HepG2 (cell line): ENCODE results near the gene ASB3. TPM values are rescaled to one million over a fixed set of nuclear protein-coding genes. Genes with fewer than 3 reads are reported as not detected.

ENCODE experiments used
- ATF7 ChIP-seq, 2 experiments: fragments of 450-650 bp in 1 of 2; sonication (generic) in 1 of 2; formaldehyde crosslinking in 1 of 2; IDR thresholded peaks; 2 replicates each; pipeline versions ENCODE4 v1.4.0 to v1.6.1; 2016 to 2020; ENCODE audit warnings: antibody characterized with exemption in 1 of 2, mild to moderate bottlenecking in 1 of 2, missing genetic modification reagents in 1 of 2
- DBP ChIP-seq: sonication (generic); formaldehyde crosslinking; IDR thresholded peaks from 2 replicates; pipeline ENCODE4 v1.4.0; 2020; ENCODE audit warnings: missing genetic modification reagents; ENCODE audit errors: not compliant biosample characterization
- GATAD2A ChIP-seq: IDR thresholded peaks from 2 replicates; pipeline ENCODE4 v1.6.1; 2016
- IRF9 ChIP-seq: sonication (generic); formaldehyde crosslinking; IDR thresholded peaks from 2 replicates; pipeline ENCODE4 v1.8.0; 2022; ENCODE audit warnings: missing genetic modification reagents, mild to moderate bottlenecking, borderline replicate concordance
- KIAA2018 ChIP-seq: sonication (generic); formaldehyde crosslinking; IDR thresholded peaks from 2 replicates; pipeline ENCODE4 v1.5.0; 2020; ENCODE audit warnings: mild to moderate bottlenecking, missing genetic modification reagents, borderline replicate concordance
- THAP7 ChIP-seq: sonication (generic); formaldehyde crosslinking; IDR thresholded peaks from 2 replicates; pipeline ENCODE4 v1.8.1; 2023; ENCODE audit warnings: mild to moderate bottlenecking, missing genetic modification reagents
- ZMYM3 ChIP-seq: sonication (generic); formaldehyde crosslinking; IDR thresholded peaks from 2 replicates; pipeline ENCODE4 v1.5.1; 2020; ENCODE audit warnings: mild to moderate bottlenecking, missing genetic modification reagents
- ZNF432 ChIP-seq: sonication (generic); formaldehyde crosslinking; IDR thresholded peaks from 2 replicates; pipeline ENCODE4 v1.5.0; 2020; ENCODE audit warnings: missing genetic modification reagents, mild to moderate bottlenecking, borderline replicate concordance
- ZNF766 ChIP-seq: sonication (generic); formaldehyde crosslinking; IDR thresholded peaks from 2 replicates; pipeline ENCODE4 v1.5.0; 2020; ENCODE audit warnings: missing genetic modification reagents, borderline replicate concordance
- polyA plus RNA-seq, 8 experiments: library from polyadenylated mRNA; depleted of rRNA in 3 of 8; stranded (reverse) in 7 of 8; unstranded in 1 of 8; fragments of >200 nt; fragmentation: Illumina TruSeq in 4 of 8; extraction: Trizol in 4 of 8; gene quantifications; 2 replicates each; pipeline versions ENCODE4 v1.2.1 to v1.2.3, GENCODE V29; 2011 to 2016; ENCODE audit warnings: low read depth in 4 of 8, missing spikeins in 1 of 8, mixed read lengths in 1 of 8; ENCODE audit not compliant: insufficient read depth in 1 of 8
- total RNA-seq, 5 experiments: library from RNA; depleted of rRNA; stranded (reverse); fragments of >200 nt; fragmentation: Illumina TruSeq; extraction: Trizol; gene quantifications; 2 replicates each; pipeline ENCODE4 v1.2.3, GENCODE V29; 2016; ENCODE audit warnings: low read depth in 1 of 5
- TF ChIP-seq, protein P1 (sequence below): sonication (generic); formaldehyde crosslinking; IDR thresholded peaks from 2 replicates; pipeline ENCODE4 v1.4.0; 2020; ENCODE audit warnings: missing genetic modification reagents

ASB3 gene
- total and polyA plus RNA-seq, 2 of the 13 experiments (the other 11 are each of a cell fraction or from before 2014, with no cell fraction given) = 40.1 to 41.8 TPM

DNA sequence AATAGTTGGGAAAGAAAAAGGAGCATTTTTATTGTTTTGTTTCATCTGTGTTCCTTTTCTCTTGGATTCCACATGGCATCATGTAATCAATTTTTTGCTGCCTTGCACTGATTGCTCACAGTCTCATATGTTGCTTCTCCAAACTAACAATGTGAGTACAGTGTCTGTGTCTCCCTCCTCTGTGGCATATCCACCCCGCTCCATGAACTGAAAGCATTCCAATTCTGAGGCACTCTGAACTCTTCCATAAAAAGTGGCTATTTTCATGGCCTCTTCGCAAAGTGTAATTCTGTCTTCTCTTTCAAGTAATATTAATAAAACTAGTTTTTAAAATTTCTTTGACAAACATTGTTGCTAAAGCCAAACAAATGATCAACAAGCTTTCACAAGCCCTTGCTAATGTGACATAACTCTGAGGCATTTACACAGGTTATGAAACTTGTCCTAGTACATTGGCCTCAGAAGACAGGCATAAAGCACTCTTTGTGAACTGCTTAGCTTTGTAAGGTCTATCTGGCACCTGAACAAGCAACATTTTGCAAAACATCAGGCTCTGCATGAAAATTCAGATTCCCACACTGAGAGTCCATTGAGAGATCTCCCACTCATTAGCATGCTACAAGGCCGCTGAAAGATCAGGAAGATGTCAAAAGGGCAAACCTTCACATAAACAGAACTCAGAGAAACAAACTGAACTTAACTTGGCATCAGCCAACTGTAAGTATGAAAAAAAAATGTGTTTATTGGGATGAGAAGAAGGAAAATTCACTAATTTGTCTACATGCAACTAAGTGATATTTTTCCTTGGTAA lies 40.0 kb upstream of the ASB3 start (continued):
- no peak for TF ChIP-seq KIAA2018 (CRISPR knock-in tag)
- TF ChIP-seq ZNF766 (CRISPR knock-in tag) = peak; percentile 55; the same call in 1 of the 2 replicates
- peak; percentile 68 for TF ChIP-seq ATF7 (IDR thresholded peaks at IDR 0.05)
- TF ChIP-seq ATF7 (CRISPR knock-in tag; IDR thresholded peaks at IDR 0.05) = no peak
- peak; percentile 43; the same call in 1 of the 2 replicates for TF ChIP-seq IRF9 (CRISPR knock-in tag)
- peak; percentile 99 for TF ChIP-seq GATAD2A (CRISPR knock-in tag)
- no peak for TF ChIP-seq THAP7 (CRISPR knock-in tag)
- TF ChIP-seq DBP (CRISPR knock-in tag) = no peak
- TF ChIP-seq, protein P1, sequence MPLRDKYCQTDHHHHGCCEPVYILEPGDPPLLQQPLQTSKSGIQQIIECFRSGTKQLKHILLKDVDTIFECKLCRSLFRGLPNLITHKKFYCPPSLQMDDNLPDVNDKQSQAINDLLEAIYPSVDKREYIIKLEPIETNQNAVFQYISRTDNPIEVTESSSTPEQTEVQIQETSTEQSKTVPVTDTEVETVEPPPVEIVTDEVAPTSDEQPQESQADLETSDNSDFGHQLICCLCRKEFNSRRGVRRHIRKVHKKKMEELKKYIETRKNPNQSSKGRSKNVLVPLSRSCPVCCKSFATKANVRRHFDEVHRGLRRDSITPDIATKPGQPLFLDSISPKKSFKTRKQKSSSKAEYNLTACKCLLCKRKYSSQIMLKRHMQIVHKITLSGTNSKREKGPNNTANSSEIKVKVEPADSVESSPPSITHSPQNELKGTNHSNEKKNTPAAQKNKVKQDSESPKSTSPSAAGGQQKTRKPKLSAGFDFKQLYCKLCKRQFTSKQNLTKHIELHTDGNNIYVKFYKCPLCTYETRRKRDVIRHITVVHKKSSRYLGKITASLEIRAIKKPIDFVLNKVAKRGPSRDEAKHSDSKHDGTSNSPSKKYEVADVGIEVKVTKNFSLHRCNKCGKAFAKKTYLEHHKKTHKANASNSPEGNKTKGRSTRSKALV (CRISPR knock-in tag) = peak; percentile 36; the same call in 1 of the 2 replicates
- TF ChIP-seq ZNF432 = no peak
- TF ChIP-seq ZMYM3 = peak; percentile 79; the same call in 1 of the 2 replicates
